HS-5 (cell line): ENCODE data around the gene NPC1.

Experiments used
- DNase-seq: peaks from one replicate; pipeline ENCODE4 v3.0.0-alpha.2; 2012; ENCODE audit warnings: low read depth

The NPC1 gene

GRCh38 chr18:23485386-23485785, 100.9 kb downstream of the NPC1 start:
- DNase-seq = no peak

DNA sequence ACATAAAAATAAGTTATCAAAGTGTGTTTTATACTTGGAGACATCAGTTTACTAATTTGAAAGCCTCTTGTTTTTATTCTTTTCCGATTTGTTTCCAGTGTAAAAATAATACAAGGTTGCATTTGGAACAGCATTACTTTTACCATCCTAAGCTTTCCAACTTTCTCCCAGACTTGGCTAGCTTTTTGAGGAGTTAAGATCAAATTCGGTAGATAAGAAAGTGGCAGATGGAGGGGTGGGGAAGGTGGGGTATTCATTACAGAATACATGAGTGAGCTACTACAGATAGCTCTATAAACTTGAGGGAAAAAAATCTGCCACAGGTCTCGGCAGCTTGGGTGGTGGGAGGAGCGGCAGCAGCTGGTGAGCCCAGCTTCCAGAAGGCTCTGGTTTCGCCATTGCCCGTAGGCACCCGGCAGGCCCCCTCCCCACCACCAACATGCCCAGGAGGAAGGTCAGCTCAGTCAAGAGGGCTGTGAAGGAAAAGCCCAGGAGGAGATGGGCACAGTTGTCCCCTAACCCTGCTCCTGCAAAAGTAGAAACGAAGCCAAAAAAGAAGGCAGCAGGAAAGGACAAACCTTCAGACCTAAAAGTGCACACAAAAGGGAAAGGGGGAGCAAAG, 101.6 kb downstream of the NPC1 start:
- DNase-seq = no peak
